IMR-90 (cell line): ENCODE measurements around the gene PSMB5. TPM values are rescaled to one million over a fixed set of nuclear protein-coding genes. Genes with fewer than 3 reads are reported as not detected.

Experiments used
- ATAC-seq: fragments of 200-7000 bp; cut with Tn5 transposase; 2 replicates; pipeline ENCODE4 v1.9.1; 2020; ENCODE audit warnings: low read depth, mild to moderate bottlenecking, moderate library complexity
- BruUV-seq: library from RNA; stranded (reverse); fragments of 400-500 nt; replicated peaks from 2 replicates; lab custom pipeline; 2021; lab: Mats Ljungman, UMichigan
- CTCF ChIA-PET: fragments of 300-600 bp; formaldehyde crosslinking; extraction: SDS; loops from one replicate; lab custom pipeline; 2021; ENCODE audit warnings: antibody characterized with exemption; lab: Yijun Ruan, JAX
- POLR2A ChIA-PET: fragments of 300-600 bp; sonication (Branson Sonifier 250); formaldehyde crosslinking; loops from one replicate; lab custom pipeline; 2022; ENCODE audit warnings: antibody characterized with exemption; ENCODE audit not compliant: unreplicated experiment; lab: Charles Lee
- DNase-seq: peaks from one replicate; pipeline ENCODE4 v3.0.0; 2013
- H2AFZ ChIP-seq: replicated peaks from 2 replicates; pipeline ENCODE3; 2013; ENCODE audit warnings: low read length, mild to moderate bottlenecking; ENCODE audit not compliant: poor library complexity
- H2AK5ac ChIP-seq: 2 replicates; pipeline ENCODE4 v1.6.1; 2013; ENCODE audit warnings: low read depth, low read length, inconsistent platforms
- H2AK9ac ChIP-seq: replicated peaks from 2 replicates; pipeline ENCODE3; 2013; ENCODE audit warnings: mild to moderate bottlenecking, low read depth, low read length, moderate library complexity; ENCODE audit not compliant: poor library complexity
- H2BK120ac ChIP-seq: 2 replicates; pipeline ENCODE4 v1.6.1; 2013; ENCODE audit warnings: low read depth, low read length, inconsistent platforms
- H2BK15ac ChIP-seq: 3 replicates; pipeline ENCODE4 v1.6.1; 2013; ENCODE audit warnings: low read depth, low read length, inconsistent platforms
- H2BK20ac ChIP-seq: 2 replicates; pipeline ENCODE4 v1.6.1; 2013; ENCODE audit warnings: low read depth, mild to moderate bottlenecking, inconsistent platforms, low read length, moderate library complexity
- H2BK5ac ChIP-seq: 2 replicates; pipeline ENCODE4 v1.6.1; 2013; ENCODE audit warnings: mild to moderate bottlenecking, low read depth, low read length, inconsistent platforms; ENCODE audit not compliant: poor library complexity, severe bottlenecking
- H3K14ac ChIP-seq: replicated peaks from 2 replicates; pipeline ENCODE4 v1.6.1; 2013; ENCODE audit warnings: low read depth, low read length, inconsistent platforms
- H3K18ac ChIP-seq: 2 replicates; pipeline ENCODE4 v1.6.1; 2013; ENCODE audit warnings: low read depth, low read length, control low read depth
- H3K23ac ChIP-seq: 2 replicates; pipeline ENCODE4 v1.6.1; 2013; ENCODE audit warnings: low read depth, low read length, inconsistent platforms
- H3K27ac ChIP-seq: 2 replicates; pipeline ENCODE4 v1.5.1; 2013; ENCODE audit warnings: mild to moderate bottlenecking, control low read depth, low read length; ENCODE audit not compliant: insufficient read depth
- H3K27me3 ChIP-seq: 2 replicates; pipeline ENCODE4 v1.6.1; 2013; ENCODE audit warnings: low read length; ENCODE audit not compliant: control insufficient read depth, insufficient read depth
- H3K36me3 ChIP-seq: 2 replicates; pipeline ENCODE4 v1.6.1; 2013; ENCODE audit warnings: low read length, mixed read lengths; ENCODE audit not compliant: control insufficient read depth, insufficient read depth
- H3K4ac ChIP-seq: 2 replicates; pipeline ENCODE4 v1.6.1; 2013; ENCODE audit warnings: low read depth, low read length, inconsistent platforms
- H3K4me1 ChIP-seq: 2 replicates; pipeline ENCODE4 v1.6.1; 2013; ENCODE audit warnings: low read length, mixed read lengths; ENCODE audit not compliant: control insufficient read depth, insufficient read depth
- H3K4me2 ChIP-seq: 2 replicates; pipeline ENCODE4 v1.6.1; 2013; ENCODE audit warnings: low read depth, mild to moderate bottlenecking, control low read depth, low read length, moderate library complexity
- H3K4me3 ChIP-seq: 2 replicates; pipeline ENCODE4 v1.5.1; 2013; ENCODE audit warnings: low read depth, mild to moderate bottlenecking, control low read depth, low read length, moderate library complexity; ENCODE audit not compliant: insufficient read depth
- H3K56ac ChIP-seq: 2 replicates; pipeline ENCODE4 v1.6.1; 2013; ENCODE audit warnings: low read length, inconsistent platforms; ENCODE audit not compliant: insufficient read depth; ENCODE audit errors: extremely low read depth
- H3K79me1 ChIP-seq, 2 experiments: 2 replicates each; pipeline ENCODE4 v1.6.1; 2013; ENCODE audit warnings: low read length in 2 of 2, inconsistent platforms in 1 of 2, low read depth in 1 of 2
- H3K9ac ChIP-seq: 2 replicates; pipeline ENCODE4 v1.6.1; 2013; ENCODE audit warnings: low read depth, low read length, control low read depth
- H3K9me1 ChIP-seq: 2 replicates; pipeline ENCODE4 v1.6.1; 2013; ENCODE audit warnings: low read length, inconsistent platforms; ENCODE audit not compliant: insufficient read depth
- H3K9me3 ChIP-seq: 2 replicates; pipeline ENCODE4 v1.6.1; 2013; ENCODE audit warnings: low read length; ENCODE audit not compliant: control insufficient read depth, insufficient read depth
- H4K20me1 ChIP-seq: 2 replicates; pipeline ENCODE4 v1.6.1; 2013; ENCODE audit warnings: low read length, inconsistent platforms; ENCODE audit not compliant: insufficient read depth
- H4K5ac ChIP-seq: 2 replicates; pipeline ENCODE4 v1.6.1; 2013; ENCODE audit warnings: mild to moderate bottlenecking, low read depth, low read length, control low read depth
- H4K8ac ChIP-seq, 2 experiments: 2 replicates each; pipeline ENCODE4 v1.6.1; 2013; ENCODE audit warnings: low read depth in 2 of 2, low read length in 2 of 2, control low read depth in 1 of 2, inconsistent platforms in 1 of 2
- H4K91ac ChIP-seq: 2 replicates; pipeline ENCODE4 v1.6.1; 2013; ENCODE audit warnings: low read depth, low read length, inconsistent platforms; ENCODE audit not compliant: insufficient read depth
- BHLHE40 ChIP-seq: fragments of 150-350 bp; IDR thresholded peaks from 2 replicates; pipeline ENCODE4 v1.6.1; 2016; ENCODE audit warnings: mild to moderate bottlenecking, low read depth, low read length
- CEBPB ChIP-seq: IDR thresholded peaks from 2 replicates; pipeline ENCODE4 v1.6.1; 2012; ENCODE audit warnings: low read depth, low read length, improper control_type of control experiment
- CHD1 ChIP-seq: IDR thresholded peaks from 2 replicates; pipeline ENCODE4 v1.6.1; 2012; ENCODE audit warnings: low read depth, low read length, improper control_type of control experiment
- FOS ChIP-seq: fragments of 150-350 bp; IDR thresholded peaks from 2 replicates; pipeline ENCODE4 v1.6.1; 2016; ENCODE audit warnings: low read depth, low read length
- MAFK ChIP-seq: IDR thresholded peaks from 2 replicates; pipeline ENCODE4 v1.6.1; 2012; ENCODE audit warnings: low read depth, low read length, improper control_type of control experiment
- MAZ ChIP-seq: IDR thresholded peaks from 2 replicates; pipeline ENCODE4 v1.6.1; 2012; ENCODE audit warnings: low read depth, mild to moderate bottlenecking, low read length, improper control_type of control experiment, moderate library complexity, borderline replicate concordance
- NFE2L2 ChIP-seq: fragments of 150-350 bp; IDR thresholded peaks from 2 replicates; pipeline ENCODE4 v1.6.1; 2016; ENCODE audit warnings: low read depth, mild to moderate bottlenecking, low read length
- POLR2A ChIP-seq: IDR thresholded peaks from 2 replicates; pipeline ENCODE4 v1.6.1; 2012; ENCODE audit warnings: mild to moderate bottlenecking, low read depth, low read length
- RAD21 ChIP-seq: IDR thresholded peaks from 2 replicates; pipeline ENCODE4 v1.6.1; 2012; ENCODE audit warnings: low read length, improper control_type of control experiment
- RFX5 ChIP-seq: IDR thresholded peaks from 2 replicates; pipeline ENCODE4 v1.8.0; 2012; ENCODE audit warnings: low read depth, mild to moderate bottlenecking, low read length, moderate library complexity
- SMC3 ChIP-seq: fragments of 150-350 bp; IDR thresholded peaks from 2 replicates; pipeline ENCODE4 v1.6.1; 2016; ENCODE audit warnings: low read depth, mild to moderate bottlenecking, antibody characterized with exemption, low read length, moderate library complexity
- dilution Hi-C: fragments of 300-500 bp; cut with HindIII; formaldehyde crosslinking; loops from one replicate; pipeline ENCODE4 v1.14.3; 2018; ENCODE audit warnings: low sequenced_read_pairs; ENCODE audit not compliant: unreplicated experiment
- in situ Hi-C: fragments of 300-500 bp; cut with MboI; formaldehyde crosslinking; loops from 3 replicates; pipeline ENCODE4 v1.14.3; 2019; ENCODE audit warnings: low sequenced_read_pairs, inconsistent platforms, mixed read lengths
- intact Hi-C: fragments of 100-400 bp; cut with micrococcal nuclease; formaldehyde crosslinking; loops from 2 replicates; pipeline ENCODE4 v1.10.0; 2022
- polyA plus RNA-seq, 3 experiments: library from polyadenylated mRNA; depleted of rRNA; stranded (reverse); fragments of >200 nt; gene quantifications; 2 replicates each; pipeline ENCODE4 v1.2.3, GENCODE V29; 2012; ENCODE audit warnings: low replicate concordance in 1 of 3
- total RNA-seq: library from RNA; depleted of rRNA; stranded (reverse); fragments of >200 nt; gene quantifications from 2 replicates; pipeline ENCODE4 v1.2.3, GENCODE V29; 2012

PSMB5 gene
- total and polyA plus RNA-seq, 2 of the 4 experiments (the other 2 are of a cell fraction) = 310 to 321 TPM

- no peaks in the 10 kb centered on the region for H3K9me3 ChIP-seq
- no peak for TF ChIP-seq NFE2L2
- TF ChIP-seq POLR2A = no peak
- no peak for TF ChIP-seq SMC3
- no peak for TF ChIP-seq MAZ
- no peak for TF ChIP-seq BHLHE40
- TF ChIP-seq RFX5 = no peak
- no peak for TF ChIP-seq RAD21
- TF ChIP-seq FOS = no peak
- TF ChIP-seq MAFK = no peak
- TF ChIP-seq CEBPB = no peak
- TF ChIP-seq CHD1 = no peak
- H4K91ac ChIP-seq = no peak overlapping the region
- no peak overlapping the region for H3K14ac ChIP-seq
- H3K4me1 ChIP-seq = peaks cover 4% of the 10 kb centered on the region
- dilution Hi-C loops (no loop called here), intact Hi-C loops (no loop called here), in situ Hi-C loops (loop anchor here (5.0 kb wide), 1 partner anchor 59 kb away; no protein-coding TSS in a partner anchor)
- H3K4me2 ChIP-seq = no peak overlapping the region
- no peak overlapping the region for H3K23ac ChIP-seq
- no peaks in the 10 kb centered on the region; the same call in 1 of the 2 replicates for H3K9me1 ChIP-seq
- CTCF ChIA-PET = interaction anchor here (0.6 to 2.5 kb wide), 5 partner anchors 59 to 438 kb away, joined by 3 to 17 read pairs (median 4); partner anchors contain the start of gene CDH24
- H4K8ac ChIP-seq = no peak overlapping the region
- no peaks in the 10 kb centered on the region for H4K20me1 ChIP-seq
- no peaks in the 10 kb centered on the region for H3K36me3 ChIP-seq
- H2AK9ac ChIP-seq = no peak overlapping the region
- H2AFZ ChIP-seq = no peak overlapping the region
- no peak overlapping the region for H3K18ac ChIP-seq
- POLR2A ChIA-PET = interaction anchor here (0.6 kb wide), 1 partner anchor 38 kb away, joined by 9 read pairs; no protein-coding TSS in a partner anchor
- no peak overlapping the region for H4K5ac ChIP-seq
- no peaks in the 10 kb centered on the region; the same call in 1 of the 2 replicates for H3K27me3 ChIP-seq
- DNase-seq (no peak), ATAC-seq (no peak)
- H3K79me1 ChIP-seq = no peaks in the 10 kb centered on the region
- BruUV-seq = no TSS peak
- no peak overlapping the region for H2BK15ac ChIP-seq
- no peak overlapping the region for H2BK20ac ChIP-seq
- H2BK120ac ChIP-seq = no peak overlapping the region
- H3K27ac ChIP-seq = no peak overlapping the region
- H3K56ac ChIP-seq = no peak overlapping the region
- H3K4ac ChIP-seq = no peak overlapping the region
- no peak overlapping the region for H2BK5ac ChIP-seq
- H2AK5ac ChIP-seq = no peak overlapping the region
- H3K4me3 ChIP-seq = no peak overlapping the region
- no peak overlapping the region for H3K9ac ChIP-seq
These were observed 41.2 kb downstream of the PSMB5 start for GRCh38 chr14:22993517-22993916.
